GM21447 (cell line): ENCODE results near the gene OLFM2.
"Not testable (repeated sequence)": the region's sequence is repeated elsewhere in the genome, so short reads cannot be mapped to it uniquely, and the experiment has no call there.

ENCODE experiments used
- ATAC-seq: cut with Tn5 transposase; IDR thresholded peaks from one replicate; pipeline ENCODE4 v1.9.1; 2021; ENCODE audit not compliant: unreplicated experiment

OLFM2 gene

GRCh38 chr19:9943744-9944143 is 7.4 kb upstream of the OLFM2 start:
- ATAC-seq, result no peak

- no peak for ATAC-seq
Measured at GRCh38 chr19:9941671-9942070, 5.4 kb upstream of the OLFM2 start.

DNA sequence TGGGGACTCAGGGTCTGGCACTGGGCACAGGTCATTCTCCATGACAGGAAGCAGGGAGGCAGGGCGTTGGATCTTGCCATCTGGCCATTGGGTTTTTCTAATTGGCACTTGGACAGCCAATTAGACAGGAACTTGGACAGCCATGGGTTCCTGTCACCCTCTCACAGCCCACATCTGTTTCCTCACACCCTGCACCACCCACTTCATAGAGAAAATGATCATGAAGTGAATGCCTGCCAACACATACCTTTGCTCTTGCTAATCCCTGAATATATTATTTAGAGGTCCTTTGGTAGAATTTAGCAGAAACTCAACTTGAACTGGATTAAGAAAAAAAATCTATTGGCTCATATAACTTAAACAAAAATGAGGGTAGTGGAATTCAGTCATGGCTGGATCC is 4.9 kb upstream of the OLFM2 start:
- ATAC-seq, result no peak

DNA sequence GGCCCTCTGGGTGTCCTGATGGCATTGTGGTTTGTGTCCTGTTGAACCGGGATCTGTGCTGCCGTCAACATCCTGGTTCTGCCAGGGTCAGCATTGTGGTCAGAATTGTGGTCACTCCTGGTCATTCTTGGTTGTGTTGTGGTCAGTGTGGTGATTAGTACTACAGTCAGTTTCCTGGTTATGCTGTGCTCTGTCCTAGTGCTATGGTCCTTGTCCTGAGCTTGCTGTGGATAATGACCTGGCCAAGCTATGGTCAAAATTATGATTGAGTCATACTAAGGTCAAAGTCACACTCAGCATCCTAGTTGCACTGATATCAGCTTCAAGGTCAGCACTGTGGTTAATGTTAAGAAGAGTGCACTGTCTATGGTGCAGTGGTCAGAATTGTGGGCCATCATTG is 4.5 kb upstream of the OLFM2 start:
- no peak for ATAC-seq

DNA sequence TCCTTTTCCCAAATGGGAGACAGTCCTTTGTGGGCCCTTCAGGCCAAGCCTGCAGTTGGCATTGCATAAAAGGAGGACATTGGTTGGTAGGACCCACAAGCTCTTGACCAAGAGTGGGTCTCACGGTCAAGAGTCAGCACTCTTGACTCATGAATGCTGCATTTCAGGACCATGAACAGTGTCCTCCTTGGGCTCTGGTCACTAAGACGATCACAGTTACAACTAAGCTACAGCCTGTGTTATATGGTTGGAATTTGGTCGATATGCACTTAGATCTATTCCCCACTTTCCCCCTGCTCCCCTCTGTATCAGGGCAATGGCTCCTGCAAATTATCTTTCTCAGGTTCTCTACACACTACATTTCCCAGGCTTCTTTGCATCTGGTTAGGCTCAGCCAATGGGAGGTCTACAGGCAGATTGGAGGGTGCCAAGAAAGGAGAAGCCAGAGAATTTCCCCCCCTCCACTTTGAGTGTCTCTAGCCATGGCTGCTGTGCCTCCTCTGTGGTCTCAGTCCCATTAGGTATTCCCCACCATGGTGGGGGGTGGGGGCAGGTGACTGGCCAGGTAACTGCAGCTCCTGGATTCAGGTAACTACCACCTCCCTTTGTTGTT is 3.1 kb upstream of the OLFM2 start:
- no peak for ATAC-seq

DNA sequence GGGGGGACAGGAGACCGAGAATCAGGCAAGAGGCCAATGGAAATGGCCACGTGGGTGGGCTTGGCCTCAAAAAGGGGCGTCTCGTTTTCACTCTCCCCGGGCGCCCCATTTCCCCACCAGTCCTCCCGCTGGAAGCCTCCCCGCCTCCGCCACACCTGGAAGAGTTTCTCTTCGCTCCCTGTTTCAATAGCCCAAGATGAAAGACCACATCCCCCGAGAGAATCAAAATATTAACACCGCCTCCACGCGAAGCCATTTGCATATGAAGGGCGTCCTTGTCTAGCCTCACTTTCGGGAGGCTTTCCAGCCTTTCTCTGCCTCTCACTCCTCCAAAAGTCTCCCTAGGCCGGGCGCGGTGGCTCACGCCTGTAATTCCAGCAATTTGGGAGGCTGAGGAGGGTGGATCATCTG is 691 bp upstream of the OLFM2 start:
- ATAC-seq, result no peak

- ATAC-seq, result no peak
Measured at GRCh38 chr19:9935506-9936325, 599 bp downstream of the OLFM2 start.

GRCh38 chr19:9934132-9934950 is 2.0 kb downstream of the OLFM2 start:
- ATAC-seq, result no peak

GRCh38 chr19:9932835-9933234 is 3.5 kb downstream of the OLFM2 start:
- no peak for ATAC-seq

GRCh38 chr19:9931629-9932028 is 4.7 kb downstream of the OLFM2 start:
- ATAC-seq, result no peak

DNA sequence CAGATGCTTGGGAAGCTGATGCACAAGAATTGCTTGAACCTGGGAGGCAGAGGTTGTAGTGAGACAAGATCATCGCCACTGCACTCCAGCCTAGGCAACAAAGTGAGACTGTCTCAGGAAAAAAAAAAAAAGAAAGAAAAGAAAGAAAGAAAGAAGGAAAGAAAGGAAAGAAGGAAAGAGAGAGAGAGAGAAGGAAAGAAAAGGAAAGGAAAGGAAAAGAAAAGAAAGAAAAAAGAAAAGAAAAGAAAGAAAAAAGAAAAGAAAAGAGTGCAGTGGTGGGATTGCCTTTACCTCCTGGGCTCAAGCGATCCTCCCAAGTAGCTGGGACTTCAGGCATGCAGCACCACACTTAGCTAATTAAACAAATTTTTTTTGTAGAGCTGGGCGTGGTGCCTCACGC is 12.9 kb downstream of the OLFM2 start:
- ATAC-seq, result no peak

DNA sequence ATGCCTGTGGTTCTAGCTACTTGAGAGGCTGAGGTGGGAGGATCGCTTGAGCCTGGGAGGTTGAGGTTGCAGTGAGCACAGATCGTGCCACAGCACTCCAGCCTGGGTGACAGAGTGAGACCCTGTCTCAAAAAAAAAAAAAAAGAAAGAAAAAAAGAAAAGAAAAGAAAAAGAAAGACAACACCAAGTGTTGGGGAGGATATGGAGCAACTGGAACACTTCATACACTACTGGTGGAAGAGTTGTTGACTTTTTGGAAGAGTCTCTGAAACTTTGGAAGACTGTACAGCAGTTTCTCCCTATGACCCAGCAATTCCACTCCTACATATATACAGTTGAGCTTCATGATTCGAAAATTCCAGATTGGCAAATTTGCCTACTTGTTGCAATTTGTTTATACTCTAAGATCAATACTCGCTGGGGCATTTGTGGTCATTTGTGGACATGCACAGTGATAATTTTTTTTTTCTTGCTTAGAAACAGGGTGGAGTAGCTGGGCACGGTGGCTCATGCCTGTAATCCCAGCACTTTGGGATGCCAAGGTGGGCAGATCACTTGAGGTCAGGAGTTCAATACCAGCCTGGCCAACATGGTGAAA is 13.4 kb downstream of the OLFM2 start:
- ATAC-seq, result not testable (repeated sequence)

GRCh38 chr19:9917321-9917720 is 19.0 kb downstream of the OLFM2 start:
- ATAC-seq, result no peak

GRCh38 chr19:9916719-9917118 is 19.6 kb downstream of the OLFM2 start:
- no peak for ATAC-seq

DNA sequence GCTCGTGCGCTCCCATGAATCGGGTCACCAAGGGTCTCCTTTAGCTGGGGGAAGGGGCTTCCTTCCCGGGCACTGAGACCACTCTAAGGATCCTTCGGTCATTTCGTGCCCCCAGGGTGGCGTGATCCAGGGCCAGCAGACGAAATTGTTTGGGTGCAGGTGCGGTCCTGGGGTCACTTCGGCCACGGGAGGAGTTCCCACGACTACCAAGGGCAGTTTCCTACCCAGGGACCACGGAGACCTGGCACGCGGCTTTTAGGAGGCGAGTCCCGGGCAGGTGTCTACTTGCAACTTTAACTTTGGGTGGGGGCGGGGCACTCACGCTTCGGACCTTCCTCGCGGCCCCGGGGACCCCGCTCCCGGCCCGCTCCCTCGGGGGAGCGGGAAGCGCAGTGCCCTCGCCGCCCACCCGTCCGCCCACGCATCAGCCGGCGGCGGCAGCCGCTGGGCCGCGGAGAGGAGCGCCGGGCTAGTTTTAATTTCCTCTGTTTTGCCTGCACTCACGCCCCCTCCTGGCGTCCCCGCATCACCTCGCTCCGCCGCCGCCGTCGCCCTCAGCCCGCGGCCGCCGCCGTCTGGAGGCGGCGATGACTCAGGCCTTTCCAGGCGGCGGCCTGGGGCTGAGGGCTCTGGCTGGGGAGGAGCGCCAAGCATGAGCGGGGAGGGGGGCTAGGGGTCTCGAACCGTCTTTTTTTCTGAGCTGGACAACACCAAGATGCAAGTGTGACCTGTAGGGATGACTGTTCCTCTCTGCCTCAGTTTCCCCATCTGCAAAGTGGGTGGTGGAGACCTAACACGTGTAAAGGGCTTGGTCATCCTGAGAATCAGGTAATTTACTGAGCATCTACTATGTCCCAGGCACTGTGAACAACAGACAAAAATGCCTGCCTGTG is 21.8 kb downstream of the OLFM2 start:
- no peak for ATAC-seq

DNA sequence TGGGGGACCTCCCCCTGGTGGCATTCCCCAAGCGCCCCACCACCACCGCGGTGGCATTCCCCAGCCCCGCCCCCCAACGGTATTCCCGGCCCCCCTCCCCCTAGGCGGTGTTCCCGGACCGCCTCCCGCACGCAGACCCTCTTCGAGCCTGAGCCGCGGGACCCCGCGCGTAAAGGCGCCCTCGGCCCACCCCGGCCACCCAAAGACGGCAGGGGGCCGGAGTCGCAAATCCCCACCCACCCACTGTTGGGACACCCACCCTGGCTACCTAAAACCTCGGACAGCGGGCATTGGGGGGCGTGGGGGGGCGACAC is 22.4 kb downstream of the OLFM2 start:
- no peak for ATAC-seq

- no peak for ATAC-seq
Measured at GRCh38 chr19:9913237-9914000, 22.9 kb downstream of the OLFM2 start.

GRCh38 chr19:9912551-9913236 is 23.6 kb downstream of the OLFM2 start:
- ATAC-seq, result no peak

DNA sequence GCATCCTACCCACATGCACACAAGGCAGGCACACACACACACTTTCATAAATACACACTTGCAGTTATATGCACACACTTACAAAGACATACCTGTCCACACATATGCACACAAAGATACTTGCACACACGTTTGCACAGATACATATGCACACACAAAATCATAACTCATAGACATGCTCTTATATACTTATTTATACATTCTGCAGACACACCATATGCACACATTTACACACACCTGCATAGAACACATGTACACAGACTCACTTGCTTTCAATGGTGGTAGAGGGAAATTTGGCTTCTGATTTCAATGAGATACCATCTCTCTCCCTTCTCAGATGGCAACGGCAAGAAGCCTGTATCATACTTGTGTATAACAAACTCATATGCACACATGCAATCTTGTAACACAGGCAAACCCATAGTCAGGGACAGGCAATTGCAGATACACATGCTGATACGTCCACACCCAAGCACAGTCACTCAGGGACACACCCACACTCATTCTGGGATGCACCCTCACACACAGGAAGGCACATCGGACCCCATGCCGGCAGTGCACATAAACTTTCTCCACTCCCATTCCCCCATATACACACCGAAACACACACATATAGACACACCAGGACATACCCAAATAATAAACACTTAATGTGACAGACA is 24.7 kb downstream of the OLFM2 start:
- ATAC-seq, result no peak
